ENCODE data around the gene JMY.

Gene JMY

DNA sequence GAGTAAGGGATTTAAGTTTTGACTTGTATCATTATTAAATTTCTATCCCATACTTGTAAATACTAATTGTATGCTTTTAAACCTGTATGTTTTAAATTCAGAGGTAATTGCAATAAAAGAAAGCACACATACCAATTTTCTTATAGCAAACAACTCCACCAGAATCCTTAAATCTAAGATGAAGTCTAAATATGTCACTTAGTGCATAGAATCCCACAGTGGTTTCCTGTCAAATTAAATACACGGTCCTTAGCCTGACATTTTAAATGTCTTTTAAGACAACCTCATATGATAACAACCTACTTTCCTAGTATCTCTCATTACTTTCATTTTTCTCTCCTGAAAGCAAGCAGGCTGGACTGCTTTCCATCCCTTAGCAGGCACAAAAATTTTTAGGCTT is 52.0 kb downstream of the JMY start:
- DNase-seq (ENCODE audit: low spot score), result no peak

DNA sequence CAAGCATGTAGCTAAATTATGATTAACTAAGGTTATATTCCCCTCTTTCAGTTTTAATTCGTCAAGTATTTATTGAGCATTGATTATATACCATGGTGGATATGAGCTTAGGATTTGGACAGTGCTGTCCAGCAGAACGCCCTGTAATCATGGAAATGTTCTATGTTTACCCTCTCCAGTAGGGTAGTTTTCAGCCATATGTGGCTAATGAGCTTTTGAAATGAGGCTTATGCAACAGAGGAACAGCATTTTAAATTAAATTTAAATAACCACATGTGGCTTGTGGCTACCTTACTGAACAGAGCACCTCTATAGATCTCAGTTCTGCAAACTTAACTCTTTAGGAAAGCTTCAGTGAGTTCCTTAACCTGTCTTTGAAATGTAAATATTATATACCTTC is 59.1 kb downstream of the JMY start:
- no peak for DNase-seq (ENCODE audit: low spot score)

DNA sequence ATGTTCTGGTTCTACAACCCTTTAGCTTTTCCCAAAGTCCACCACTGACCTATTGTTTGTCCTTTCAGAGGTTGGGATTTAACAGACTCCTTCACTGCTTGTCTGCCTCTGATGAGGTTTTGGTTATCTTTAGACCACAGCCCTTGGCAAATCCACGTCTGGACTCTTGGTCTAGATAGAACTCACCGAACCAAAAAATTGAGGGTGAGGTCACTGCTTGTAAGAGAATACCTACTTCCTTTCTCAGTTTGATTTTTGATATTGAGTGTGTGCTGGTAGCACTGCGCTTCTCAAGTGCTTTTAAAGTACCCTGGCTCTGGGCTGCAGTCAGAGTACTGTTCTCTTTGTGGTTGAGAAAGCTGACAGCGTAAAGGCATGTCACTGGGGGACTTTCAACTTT is 61.7 kb downstream of the JMY start:
- no peak for DNase-seq (ENCODE audit: low spot score)

DNA sequence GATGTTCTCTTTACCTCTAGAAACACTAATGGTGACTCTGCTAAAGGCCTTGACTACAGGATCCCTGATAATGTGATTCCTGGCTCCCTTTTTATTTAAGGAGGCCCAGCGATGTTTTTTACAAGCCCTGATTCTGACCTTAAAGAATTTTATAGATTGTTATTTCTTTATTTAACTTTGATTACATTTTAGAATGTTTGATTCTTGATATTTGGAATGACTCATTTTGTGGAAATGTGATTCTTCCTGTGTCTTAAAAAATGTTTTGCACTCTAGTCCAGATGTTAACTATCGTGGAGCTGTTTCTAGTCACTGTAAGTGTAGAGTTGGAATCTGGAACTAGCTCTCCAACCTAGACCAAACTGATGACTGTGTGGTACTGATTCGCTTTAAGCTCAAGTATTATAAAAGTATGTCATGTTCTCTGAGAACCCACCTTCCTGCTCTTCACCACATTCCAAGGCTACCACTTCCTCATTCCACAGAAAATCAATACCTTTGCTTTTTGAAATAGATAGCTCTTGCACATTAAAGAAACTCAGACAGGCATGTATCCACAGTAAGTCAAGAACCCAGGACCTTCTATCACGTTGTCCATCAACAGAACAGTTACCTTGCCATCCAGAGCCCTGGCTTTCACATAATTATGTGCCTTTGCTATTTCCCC is 65.2 kb downstream of the JMY start:
- DNase-seq (ENCODE audit: low spot score), result no peak

DNA sequence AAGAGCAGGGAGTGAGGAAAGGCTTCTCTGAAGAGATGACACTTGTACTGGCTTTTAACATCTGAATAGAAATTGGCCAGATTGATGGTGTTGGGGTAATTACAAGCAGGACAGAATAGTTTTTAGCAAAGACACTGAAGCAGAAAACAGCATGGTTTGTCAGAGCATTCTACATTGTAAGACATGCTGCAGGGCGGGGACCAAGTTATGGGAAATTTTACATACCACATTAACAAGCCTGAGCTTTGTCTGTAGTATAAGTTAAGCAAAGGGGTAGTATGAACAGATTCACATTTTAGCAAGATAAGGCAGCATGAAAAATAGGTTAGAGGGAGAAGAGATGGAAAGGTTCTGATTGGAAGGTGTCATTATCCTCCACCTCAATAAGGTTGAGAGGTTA is 66.5 kb downstream of the JMY start:
- DNase-seq (ENCODE audit: low spot score), result no peak

DNA sequence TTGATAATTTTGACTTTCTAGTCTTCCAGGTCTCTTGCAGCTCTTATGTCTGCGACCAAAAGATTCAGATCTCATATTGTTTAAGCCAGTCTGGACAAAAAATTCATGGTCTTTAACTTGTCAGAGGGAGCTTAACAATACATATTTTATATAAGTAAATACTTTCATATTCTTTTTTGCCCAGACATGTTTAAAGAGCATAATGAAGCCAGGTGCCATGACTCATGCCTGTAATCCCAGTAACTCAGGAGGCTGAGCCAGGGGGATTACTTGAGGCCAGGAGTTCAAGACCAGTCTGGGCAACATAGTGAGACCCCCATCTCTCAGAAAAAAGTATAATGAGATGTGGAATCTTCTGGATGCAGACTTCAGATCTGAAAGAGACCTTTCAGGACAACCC is 69.8 kb downstream of the JMY start:
- no peak for DNase-seq (ENCODE audit: low spot score)

DNA sequence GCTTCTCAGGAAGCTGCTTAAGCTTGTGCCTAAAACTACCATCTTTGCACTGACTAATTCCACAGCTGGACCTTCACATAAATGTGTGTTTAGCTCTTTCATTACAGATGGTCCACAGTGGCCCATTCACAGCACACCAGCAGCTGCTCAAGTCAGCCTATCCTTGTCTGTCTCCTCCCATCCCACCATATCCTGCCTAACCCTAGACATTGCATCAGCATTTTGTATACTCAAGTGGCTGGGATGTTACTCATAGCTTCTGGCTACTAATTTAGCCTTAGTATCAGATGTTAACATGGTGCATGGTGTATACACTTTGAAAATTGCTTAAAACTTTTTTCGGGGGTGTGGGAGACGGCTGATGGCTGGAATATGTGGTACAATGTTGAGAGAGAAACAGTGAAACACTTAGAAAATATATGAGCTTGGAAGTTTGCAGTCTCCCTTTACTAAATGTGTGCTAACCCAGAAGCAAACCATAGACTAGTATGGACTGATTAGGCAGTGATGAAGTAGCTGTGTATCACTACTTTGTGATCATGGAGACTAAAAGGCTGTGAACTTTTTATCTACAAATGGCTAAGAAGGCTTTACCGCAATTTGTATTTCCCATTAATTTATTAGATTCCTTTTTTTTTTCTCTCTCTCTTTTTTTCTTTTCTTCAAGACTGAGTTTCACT is 83.1 kb downstream of the JMY start:
- DNase-seq (ENCODE audit: low spot score), result no peak

DNA sequence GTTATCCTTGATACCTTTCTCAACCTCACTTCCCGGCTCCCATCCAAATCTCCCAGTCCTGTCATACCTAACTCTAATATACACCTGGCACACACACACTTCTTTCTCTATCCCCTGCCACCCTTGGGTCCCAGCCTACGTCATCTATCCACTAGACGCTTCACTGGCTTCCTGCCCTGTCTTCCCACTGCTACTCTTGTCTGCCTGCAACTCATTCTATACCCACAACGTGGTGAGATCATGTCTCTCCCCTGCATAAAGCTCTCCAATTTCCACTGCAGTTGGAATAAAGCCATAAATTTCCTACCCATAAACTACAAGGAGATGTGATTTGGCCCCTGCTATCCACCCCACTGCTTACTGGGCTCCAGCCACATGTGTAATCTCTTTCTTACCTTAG is 93.5 kb downstream of the JMY start:
- no peak for DNase-seq (ENCODE audit: low spot score)

DNA sequence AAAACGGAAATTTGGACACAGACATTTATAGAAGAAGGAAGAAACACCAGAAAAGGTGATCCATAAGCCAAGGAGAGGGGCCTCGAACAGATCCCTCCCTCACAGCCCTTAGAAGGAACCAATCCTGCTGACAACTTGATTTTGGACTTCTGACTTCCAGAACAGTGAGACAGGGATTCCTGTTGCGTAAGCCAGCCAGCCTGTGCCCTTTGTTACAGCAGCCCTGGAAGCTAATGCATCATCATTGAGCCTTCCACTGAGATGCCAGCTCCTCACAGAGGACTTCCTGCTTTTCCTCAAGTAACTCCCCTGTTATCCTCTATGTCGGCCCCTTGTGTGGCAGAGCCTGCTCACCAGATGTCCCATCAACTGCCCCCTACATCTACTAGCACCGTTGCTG is 94.1 kb downstream of the JMY start:
- no peak for DNase-seq (ENCODE audit: low spot score)

DNA sequence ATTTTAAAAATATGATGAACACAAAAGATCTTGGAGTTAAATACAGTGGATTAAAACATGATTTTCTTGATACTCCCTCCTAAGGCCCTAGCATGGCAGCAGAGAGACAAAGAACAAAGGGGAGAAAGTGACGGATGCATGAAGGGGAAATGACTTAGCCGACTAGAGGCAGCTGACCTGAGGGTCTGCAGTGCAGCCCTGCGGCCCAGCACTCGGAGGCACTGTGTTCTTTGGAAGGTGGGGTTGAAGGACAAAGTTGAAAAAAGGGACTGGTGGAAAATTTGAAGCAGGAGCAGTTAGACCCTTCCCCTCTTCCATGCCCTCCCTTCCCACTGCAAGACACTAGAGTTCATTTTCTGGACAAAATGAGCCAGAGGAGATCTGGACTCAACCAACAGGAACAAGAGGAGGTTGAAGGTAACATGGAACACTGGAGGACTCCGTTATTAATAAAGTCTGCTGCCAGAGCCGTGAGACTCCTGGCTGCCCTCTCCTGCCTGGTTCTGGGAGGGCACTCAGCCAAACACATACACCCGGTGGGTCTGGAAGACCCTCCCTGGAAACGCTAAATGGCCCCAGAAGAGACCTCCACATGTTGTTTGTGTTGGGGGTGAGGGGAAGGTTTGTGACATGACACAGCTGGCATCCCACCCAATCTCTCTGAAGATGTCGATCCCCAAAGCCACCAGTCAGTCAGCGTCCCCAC is 98.1 kb downstream of the JMY start:
- DNase-seq (ENCODE audit: low spot score), result no peak

DNA sequence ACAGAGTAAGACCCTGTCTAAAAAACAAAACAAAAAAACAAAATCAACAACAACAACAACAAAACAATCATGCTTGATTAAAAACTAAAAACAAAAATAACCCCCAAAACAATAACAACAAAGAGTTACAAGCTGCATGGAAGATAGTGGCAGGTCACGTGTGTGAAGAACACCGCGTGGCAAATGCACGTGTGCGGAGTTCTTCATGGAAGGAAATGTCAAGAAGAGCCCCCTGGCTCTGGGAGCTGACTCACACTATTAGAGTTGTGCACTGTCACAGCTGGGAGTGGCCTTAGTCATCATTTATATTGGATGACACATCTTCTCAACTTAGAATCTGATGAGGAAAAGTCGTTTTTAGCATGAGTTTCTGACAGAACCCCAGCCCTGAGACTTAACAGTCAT is 110.5 kb downstream of the JMY start:
- peak; percentile 27 for DNase-seq (ENCODE audit: low spot score)

DNA sequence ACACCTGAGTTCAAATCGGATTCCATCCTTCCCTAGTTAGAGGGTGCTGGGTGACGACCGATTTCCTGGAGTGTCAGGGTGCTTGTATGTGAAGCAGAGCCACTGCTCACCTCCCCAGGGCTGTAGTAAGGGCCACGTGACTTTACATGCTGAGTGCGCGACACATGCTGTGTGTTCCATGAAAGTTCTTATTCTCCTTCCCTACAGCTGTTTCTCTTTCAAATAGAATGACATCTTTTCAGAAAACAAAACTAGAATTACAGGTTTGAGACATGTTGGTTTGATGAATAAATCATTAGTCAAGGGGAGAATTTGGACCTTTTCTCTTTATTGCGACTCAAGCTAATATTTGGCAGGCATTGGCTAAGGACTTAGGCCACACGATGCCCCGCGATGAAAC is 113.1 kb downstream of the JMY start:
- DNase-seq (ENCODE audit: low spot score), result no peak

DNA sequence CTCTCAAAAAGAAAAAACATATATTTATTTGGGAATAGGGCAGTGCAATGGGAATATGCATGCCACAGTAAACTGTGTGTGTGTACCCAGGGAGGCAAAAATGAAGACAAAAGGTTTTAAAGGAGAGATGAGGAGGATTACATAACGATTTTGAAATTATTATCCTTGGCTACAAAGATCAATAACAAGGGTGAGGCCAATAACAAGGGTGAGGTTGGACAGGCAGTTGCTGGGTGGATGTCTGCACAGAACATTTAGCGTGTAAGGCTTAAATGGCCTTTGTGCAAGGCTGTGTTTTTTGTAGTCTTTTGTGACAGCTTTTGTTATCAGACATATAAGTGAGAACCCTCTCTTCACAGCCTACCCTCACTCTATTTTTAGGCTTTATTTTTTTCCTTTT is 114.0 kb downstream of the JMY start:
- no peak for DNase-seq (ENCODE audit: low spot score)

DNA sequence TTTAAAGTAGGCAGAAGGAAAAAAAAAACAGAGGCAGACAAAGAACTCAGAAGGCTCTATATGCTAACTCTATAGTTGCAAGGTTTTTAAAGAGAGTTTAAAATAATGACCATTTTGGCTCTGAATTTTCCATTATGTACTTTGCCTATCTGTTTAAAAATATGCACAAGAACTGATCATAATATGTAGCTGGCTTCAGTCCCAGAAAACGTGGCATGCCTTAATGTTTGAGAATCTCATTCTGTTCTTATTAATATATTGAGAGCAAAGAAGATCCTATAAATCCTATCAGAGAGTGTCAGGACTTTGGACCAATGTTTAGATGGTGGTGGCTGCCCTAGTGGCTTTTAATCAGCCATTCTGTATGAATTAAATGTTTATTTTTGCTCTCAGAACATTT is 121.5 kb downstream of the JMY start:
- no peak for DNase-seq (ENCODE audit: low spot score)
